ENCODE results near the gene COX19. TPM values are rescaled to one million over a fixed set of nuclear protein-coding genes. Genes with fewer than 3 reads are reported as not detected.

The COX19 gene
- total RNA-seq, 1 experiment from 2014 or later, result 14.0 TPM

DNA sequence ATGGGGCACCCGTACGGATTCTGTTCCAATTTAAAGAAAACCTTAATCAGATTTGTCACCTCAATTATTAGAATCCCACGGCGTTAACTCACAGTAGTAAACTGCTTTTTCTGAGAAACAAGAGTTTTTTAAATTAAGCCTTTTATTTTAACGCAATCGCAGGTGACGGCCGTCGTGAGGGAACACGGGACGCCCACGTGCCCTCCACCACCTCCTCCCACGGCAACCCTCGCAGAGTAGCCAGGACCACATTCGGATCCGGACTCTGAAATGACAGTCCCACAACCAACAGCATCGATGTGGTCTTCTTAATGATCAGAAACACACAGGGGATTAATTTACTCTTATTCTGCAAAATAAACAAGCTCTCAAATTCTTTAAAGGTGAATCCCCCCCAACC lies 47.0 kb upstream of the COX19 start:
- intact Hi-C loops (cut with micrococcal nuclease), result no loop called here
- no TSS peak for BruUV-seq (replicated peaks)
- peaks cover 41% of the 10 kb centered on the region for H3K79me2 ChIP-seq (ENCODE audit: insufficient read depth, low read length)
- no peak overlapping the region for H3K4me3 ChIP-seq (replicated peaks in 1 of 2; ENCODE audit: low read depth in 1 of 2, low read length in 2 of 2)
- DNase-seq (ENCODE audit: low read depth, low spot score) (no peak), ATAC-seq (no peak)
- no peak overlapping the region for H2AFZ ChIP-seq (ENCODE audit: low read depth, low read length, poor library complexity, severe bottlenecking)
- CTCF ChIA-PET, result no interaction called here
- no peaks in the 10 kb centered on the region for H3K9me2 ChIP-seq (ENCODE audit: insufficient read depth)
- H3K27ac ChIP-seq (ENCODE audit: low read depth, low read length), result no peak overlapping the region
- POLR2A ChIA-PET, result no interaction called here
- H3K36me3 ChIP-seq (ENCODE audit: control insufficient read depth in 1 of 2, insufficient read depth in 2 of 2, low read length in 2 of 2), result peaks cover 0 to 18% of the 10 kb centered on the region in 2 experiments; a peak in 2 of 4 replicates
- TF ChIP-seq RAD21 (IDR thresholded peaks at IDR 0.05; ENCODE audit: low read depth), result no peak
- TF ChIP-seq SRF (IDR thresholded peaks at IDR 0.05; ENCODE audit: low read depth), result no peak
- TF ChIP-seq YY1 (IDR thresholded peaks at IDR 0.05; ENCODE audit: extremely low read depth, insufficient replicate concordance, low read depth, low read length), result no peak
- TF ChIP-seq, protein P1, sequence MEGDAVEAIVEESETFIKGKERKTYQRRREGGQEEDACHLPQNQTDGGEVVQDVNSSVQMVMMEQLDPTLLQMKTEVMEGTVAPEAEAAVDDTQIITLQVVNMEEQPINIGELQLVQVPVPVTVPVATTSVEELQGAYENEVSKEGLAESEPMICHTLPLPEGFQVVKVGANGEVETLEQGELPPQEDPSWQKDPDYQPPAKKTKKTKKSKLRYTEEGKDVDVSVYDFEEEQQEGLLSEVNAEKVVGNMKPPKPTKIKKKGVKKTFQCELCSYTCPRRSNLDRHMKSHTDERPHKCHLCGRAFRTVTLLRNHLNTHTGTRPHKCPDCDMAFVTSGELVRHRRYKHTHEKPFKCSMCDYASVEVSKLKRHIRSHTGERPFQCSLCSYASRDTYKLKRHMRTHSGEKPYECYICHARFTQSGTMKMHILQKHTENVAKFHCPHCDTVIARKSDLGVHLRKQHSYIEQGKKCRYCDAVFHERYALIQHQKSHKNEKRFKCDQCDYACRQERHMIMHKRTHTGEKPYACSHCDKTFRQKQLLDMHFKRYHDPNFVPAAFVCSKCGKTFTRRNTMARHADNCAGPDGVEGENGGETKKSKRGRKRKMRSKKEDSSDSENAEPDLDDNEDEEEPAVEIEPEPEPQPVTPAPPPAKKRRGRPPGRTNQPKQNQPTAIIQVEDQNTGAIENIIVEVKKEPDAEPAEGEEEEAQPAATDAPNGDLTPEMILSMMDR (IDR thresholded peaks at IDR 0.05 in 2 of 3, conservative IDR thresholded peaks at IDR 0.05 in 1 of 3; ENCODE audit: borderline replicate concordance in 1 of 3, insufficient read depth in 1 of 3, low read depth in 2 of 3, low read length in 2 of 3), result no peak
- no peak for TF ChIP-seq EZH2 (IDR thresholded peaks at IDR 0.05)
- TF ChIP-seq EGR1 (IDR thresholded peaks at IDR 0.05; ENCODE audit: low read depth), result no peak
- no peak for TF ChIP-seq SP1 (IDR thresholded peaks at IDR 0.05; ENCODE audit: low read depth)
- TF ChIP-seq, protein P2, sequence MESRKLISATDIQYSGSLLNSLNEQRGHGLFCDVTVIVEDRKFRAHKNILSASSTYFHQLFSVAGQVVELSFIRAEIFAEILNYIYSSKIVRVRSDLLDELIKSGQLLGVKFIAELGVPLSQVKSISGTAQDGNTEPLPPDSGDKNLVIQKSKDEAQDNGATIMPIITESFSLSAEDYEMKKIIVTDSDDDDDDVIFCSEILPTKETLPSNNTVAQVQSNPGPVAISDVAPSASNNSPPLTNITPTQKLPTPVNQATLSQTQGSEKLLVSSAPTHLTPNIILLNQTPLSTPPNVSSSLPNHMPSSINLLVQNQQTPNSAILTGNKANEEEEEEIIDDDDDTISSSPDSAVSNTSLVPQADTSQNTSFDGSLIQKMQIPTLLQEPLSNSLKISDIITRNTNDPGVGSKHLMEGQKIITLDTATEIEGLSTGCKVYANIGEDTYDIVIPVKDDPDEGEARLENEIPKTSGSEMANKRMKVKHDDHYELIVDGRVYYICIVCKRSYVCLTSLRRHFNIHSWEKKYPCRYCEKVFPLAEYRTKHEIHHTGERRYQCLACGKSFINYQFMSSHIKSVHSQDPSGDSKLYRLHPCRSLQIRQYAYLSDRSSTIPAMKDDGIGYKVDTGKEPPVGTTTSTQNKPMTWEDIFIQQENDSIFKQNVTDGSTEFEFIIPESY (IDR thresholded peaks at IDR 0.05; ENCODE audit: extremely low read depth, insufficient replicate concordance, low read length), result no peak
- no peak for TF ChIP-seq CEBPB (IDR thresholded peaks at IDR 0.05; ENCODE audit: low read depth)
- no peak for TF ChIP-seq SIN3A (IDR thresholded peaks at IDR 0.05; ENCODE audit: low read depth)
- TF ChIP-seq JUND (IDR thresholded peaks at IDR 0.05), result no peak
- TF ChIP-seq ZFX (IDR thresholded peaks at IDR 0.05), result no peak
- TF ChIP-seq ELF1 (IDR thresholded peaks at IDR 0.05; ENCODE audit: borderline replicate concordance, low read depth), result no peak
- TF ChIP-seq, protein P3, sequence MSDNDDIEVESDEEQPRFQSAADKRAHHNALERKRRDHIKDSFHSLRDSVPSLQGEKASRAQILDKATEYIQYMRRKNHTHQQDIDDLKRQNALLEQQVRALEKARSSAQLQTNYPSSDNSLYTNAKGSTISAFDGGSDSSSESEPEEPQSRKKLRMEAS (IDR thresholded peaks at IDR 0.05), result no peak
- no peak for TF ChIP-seq FOSL1 (IDR thresholded peaks at IDR 0.05; ENCODE audit: low read depth)
- no peak for TF ChIP-seq POLR2AphosphoS5 (IDR thresholded peaks at IDR 0.05; ENCODE audit: low read depth, low read length)
- TF ChIP-seq, protein P4, sequence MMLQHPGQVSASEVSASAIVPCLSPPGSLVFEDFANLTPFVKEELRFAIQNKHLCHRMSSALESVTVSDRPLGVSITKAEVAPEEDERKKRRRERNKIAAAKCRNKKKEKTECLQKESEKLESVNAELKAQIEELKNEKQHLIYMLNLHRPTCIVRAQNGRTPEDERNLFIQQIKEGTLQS (IDR thresholded peaks at IDR 0.05), result no peak
- TF ChIP-seq, protein P5, sequence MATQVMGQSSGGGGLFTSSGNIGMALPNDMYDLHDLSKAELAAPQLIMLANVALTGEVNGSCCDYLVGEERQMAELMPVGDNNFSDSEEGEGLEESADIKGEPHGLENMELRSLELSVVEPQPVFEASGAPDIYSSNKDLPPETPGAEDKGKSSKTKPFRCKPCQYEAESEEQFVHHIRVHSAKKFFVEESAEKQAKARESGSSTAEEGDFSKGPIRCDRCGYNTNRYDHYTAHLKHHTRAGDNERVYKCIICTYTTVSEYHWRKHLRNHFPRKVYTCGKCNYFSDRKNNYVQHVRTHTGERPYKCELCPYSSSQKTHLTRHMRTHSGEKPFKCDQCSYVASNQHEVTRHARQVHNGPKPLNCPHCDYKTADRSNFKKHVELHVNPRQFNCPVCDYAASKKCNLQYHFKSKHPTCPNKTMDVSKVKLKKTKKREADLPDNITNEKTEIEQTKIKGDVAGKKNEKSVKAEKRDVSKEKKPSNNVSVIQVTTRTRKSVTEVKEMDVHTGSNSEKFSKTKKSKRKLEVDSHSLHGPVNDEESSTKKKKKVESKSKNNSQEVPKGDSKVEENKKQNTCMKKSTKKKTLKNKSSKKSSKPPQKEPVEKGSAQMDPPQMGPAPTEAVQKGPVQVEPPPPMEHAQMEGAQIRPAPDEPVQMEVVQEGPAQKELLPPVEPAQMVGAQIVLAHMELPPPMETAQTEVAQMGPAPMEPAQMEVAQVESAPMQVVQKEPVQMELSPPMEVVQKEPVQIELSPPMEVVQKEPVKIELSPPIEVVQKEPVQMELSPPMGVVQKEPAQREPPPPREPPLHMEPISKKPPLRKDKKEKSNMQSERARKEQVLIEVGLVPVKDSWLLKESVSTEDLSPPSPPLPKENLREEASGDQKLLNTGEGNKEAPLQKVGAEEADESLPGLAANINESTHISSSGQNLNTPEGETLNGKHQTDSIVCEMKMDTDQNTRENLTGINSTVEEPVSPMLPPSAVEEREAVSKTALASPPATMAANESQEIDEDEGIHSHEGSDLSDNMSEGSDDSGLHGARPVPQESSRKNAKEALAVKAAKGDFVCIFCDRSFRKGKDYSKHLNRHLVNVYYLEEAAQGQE (IDR thresholded peaks at IDR 0.05; ENCODE audit: low read depth), result no peak
- no peak for TF ChIP-seq POLR2A (IDR thresholded peaks at IDR 0.05; ENCODE audit: borderline replicate concordance, extremely low read depth, insufficient read depth, insufficient read length)
- TF ChIP-seq TCF7L2 (IDR thresholded peaks at IDR 0.05; ENCODE audit: borderline replicate concordance, extremely low read depth, insufficient read depth, insufficient read length), result no peak
- no peak overlapping the region for H3K9ac ChIP-seq (ENCODE audit: low read length)
- RAD21 ChIA-PET (ENCODE audit: low non-redundant PET in 1 of 2, low total read pairs in 2 of 2, uncharacterized antibody in 2 of 2, unreplicated experiment in 2 of 2), result no interaction called here
- no peak overlapping the region for H3K4me2 ChIP-seq (ENCODE audit: low read length)
- no peaks in the 10 kb centered on the region for H3K9me3 ChIP-seq (ENCODE audit: control insufficient read depth in 1 of 2, insufficient read depth in 1 of 2, low read depth in 1 of 2, low read length in 2 of 2)
- no peaks in the 10 kb centered on the region for H3K27me3 ChIP-seq (ENCODE audit: insufficient read depth, low read length)
- H3K4me1 ChIP-seq (ENCODE audit: control insufficient read depth in 1 of 2, insufficient read depth in 2 of 2, low read length in 2 of 2), result peaks cover 2 to 7% of the 10 kb centered on the region in 2 experiments; a peak in 2 of 4 replicates
- H4K20me1 ChIP-seq (ENCODE audit: insufficient read depth), result no peaks in the 10 kb centered on the region

All from HCT116 (cell line).